GM03348 (cell line): ENCODE measurements around the gene MTHFD2.
A peak's percentile ranks its signal among the peaks of the same experiment; 100 is the strongest.
"Not testable (repeated sequence)": the region's sequence is repeated elsewhere in the genome, so short reads cannot be mapped to it uniquely, and the experiment has no call there.

Source experiments
- DNase-seq: peaks from one replicate; pipeline ENCODE4 v3.0.0; 2012; ENCODE audit warnings: low spot score

MTHFD2 gene

GRCh38 chr2:74229865-74230264 is 31.4 kb downstream of the MTHFD2 start:
- not testable (repeated sequence) for DNase-seq

- DNase-seq, result no peak
These were observed 34.0 kb downstream of the MTHFD2 start for GRCh38 chr2:74232426-74232825.

GRCh38 chr2:74233648-74234047 is 35.2 kb downstream of the MTHFD2 start:
- DNase-seq, result no peak

GRCh38 chr2:74235041-74235440 is 36.6 kb downstream of the MTHFD2 start:
- no peak for DNase-seq

GRCh38 chr2:74238879-74239278 is 40.5 kb downstream of the MTHFD2 start:
- no peak for DNase-seq

DNA sequence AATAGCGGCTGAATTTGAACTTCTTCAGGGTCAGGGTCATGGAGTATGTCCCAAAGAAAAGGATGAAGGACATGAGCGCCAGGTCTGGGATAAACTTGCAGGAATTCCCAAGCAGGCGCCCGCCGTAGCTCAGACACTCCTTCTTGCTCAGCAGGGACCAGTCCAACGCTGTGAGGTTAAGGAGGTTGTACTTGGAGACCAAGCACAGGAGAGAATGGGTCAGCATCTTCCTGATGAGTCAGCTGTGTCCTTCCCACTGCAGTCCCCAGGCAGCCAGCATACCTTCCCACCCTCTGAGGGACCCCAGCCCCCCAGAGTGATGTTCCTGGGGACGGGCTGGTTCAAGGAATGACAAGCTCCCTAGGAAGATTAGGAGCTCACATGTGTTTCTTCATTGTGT is 40.9 kb downstream of the MTHFD2 start:
- DNase-seq, result no peak

- DNase-seq, result no peak
These were observed 44.1 kb downstream of the MTHFD2 start for GRCh38 chr2:74242354-74243071.

DNA sequence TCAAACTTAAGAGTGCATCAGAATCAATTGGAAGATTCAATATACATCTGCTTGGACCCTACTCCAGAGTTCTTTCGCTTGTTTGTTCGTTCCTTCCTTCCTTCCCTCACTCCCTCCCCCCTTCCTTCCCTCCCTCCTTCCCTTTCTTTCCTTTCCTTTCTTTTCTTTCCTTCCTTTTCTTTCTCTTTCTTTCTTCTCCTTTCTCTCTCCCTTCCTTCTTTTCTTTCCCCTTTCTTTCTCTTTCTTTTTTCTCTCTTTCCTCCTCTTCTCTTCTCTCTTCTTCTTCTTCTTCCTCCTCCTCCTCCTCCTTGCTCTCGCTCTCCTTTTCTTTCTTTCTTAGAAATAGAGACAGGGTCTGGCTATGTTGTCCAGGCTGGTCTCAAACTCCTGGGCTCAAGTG is 45.9 kb downstream of the MTHFD2 start:
- no peak for DNase-seq

GRCh38 chr2:74246496-74247195 is 48.2 kb downstream of the MTHFD2 start:
- no peak for DNase-seq

GRCh38 chr2:74249406-74250122 is 51.1 kb downstream of the MTHFD2 start:
- no peak for DNase-seq

DNA sequence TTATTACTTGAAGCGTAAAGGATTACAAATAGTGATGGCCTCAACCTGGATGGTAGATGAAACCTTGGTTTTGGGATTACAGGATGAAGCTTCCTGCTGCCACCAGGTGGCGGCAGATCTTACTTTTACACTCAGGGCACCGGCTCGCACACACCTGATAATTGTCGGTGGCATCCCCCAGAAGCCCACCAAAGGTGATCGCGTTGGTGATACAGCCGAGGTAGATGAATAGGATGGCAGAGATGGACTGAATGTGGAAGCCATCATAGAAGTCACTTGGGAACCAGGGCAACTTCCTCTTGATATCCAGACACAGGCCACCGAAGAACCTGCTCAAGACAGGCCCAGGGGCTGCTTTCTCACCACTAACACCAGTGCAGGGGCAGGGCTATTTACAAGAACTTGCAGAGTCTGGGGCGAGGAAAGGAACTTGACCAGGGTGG is 51.8 kb downstream of the MTHFD2 start:
- peak; percentile 83 for DNase-seq

DNA sequence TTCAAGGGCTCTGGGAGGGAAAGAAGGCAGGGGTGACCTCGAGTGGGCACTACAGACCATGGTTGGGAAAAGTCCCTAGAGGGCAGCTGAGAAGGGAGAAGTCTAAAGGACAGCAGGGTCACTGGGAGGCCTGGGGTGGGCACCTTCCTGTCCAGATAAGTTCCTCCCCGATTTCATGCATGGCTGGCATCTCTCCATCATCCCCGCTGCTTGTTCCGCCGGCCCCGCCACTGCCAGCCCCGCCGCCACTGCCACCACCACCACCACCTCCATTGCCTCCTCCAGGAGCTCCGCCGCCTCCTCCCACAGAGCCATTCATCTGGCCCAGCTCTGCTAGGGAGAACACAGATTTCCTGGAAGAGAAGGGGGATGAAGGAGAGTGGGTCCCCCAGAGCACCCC is 53.6 kb downstream of the MTHFD2 start:
- DNase-seq, result no peak

DNA sequence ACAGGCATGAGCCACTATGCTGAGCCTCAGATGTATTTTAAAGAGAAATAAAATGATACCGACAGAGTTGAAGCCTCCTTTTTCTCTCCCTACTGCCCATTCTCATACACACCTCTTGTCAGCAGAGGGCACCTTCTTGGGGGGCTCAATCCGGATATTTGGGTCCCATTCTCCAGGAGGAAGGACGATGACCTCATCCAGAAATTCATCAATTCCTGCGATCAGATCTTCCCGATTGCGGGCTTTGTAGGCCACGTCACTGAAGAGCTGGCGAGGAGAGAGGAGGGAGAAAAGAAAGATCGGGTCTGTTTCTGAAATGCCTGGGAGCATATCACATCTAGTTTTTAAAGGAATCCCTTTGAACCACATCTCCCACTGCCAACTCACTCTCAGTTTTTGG is 54.4 kb downstream of the MTHFD2 start:
- DNase-seq, result no peak

- no peak for DNase-seq
These were observed 55.0 kb downstream of the MTHFD2 start for GRCh38 chr2:74253306-74253970.

GRCh38 chr2:74253971-74254310 is 55.5 kb downstream of the MTHFD2 start:
- DNase-seq, result peak; percentile 27

DNA sequence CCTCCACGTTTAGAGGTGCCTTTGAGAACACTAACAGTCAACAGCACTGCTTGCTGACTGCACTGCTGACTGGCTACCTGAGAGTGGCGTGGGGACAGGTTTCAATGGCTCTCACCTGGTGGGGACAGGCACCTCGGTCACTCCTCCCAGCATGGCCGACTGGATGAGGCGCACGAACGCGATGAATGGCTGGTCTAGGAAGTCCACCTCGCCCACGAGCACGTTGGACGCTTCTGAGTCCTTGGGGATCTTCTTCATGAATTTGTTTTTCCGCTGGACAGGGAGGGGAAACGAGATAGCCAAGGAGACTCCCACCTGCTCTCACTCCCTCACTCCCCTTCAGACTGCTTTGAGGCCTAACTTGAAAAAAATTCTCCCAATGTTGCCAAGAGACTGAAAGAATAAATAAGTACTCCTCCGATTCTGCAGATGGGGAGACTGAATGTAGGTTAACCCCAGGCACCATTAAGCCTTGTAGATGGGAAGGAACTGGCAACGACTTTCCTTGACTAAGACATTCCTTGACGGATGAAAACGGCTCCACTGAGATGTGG is 57.3 kb downstream of the MTHFD2 start:
- DNase-seq, result no peak

DNA sequence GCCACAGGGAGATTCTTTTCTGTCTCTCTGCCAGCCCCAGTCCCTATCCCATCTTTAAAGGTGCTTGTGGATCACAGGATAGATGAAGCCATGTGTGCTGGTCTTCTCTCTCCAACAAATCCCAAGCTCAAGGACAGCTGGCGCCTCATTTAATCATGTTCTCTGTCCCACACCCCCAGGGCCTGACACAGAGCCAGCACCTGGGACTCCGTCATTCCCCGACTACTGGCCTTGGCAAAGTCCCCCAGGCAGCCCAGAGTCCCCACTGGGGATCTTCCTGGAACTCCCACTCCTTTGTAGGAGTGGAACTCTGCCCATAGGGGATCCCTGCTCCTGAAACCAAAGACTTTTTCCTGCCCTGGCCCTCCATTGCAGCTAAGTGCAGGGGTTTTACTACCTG is 60.8 kb downstream of the MTHFD2 start:
- DNase-seq, result no peak

DNA sequence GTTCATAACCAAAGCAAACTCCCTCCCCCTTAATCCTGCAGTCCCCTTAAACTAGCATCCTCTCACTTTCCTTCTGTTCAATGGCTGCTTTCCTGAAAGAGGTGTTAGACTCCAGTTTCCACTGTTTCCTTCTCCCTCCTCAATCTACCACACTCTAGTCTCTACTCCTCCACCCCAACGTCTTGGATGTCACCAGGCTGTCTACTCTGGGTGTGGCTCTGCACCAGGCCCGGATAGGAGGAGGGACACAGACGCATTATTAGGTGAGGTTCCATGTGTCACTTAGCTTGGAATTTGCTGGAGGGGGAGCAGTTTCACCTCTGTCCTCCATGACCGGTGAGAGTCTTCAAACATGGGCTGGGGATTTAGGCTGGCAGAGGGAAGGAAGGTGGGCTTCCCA is 61.3 kb downstream of the MTHFD2 start:
- DNase-seq, result no peak

GRCh38 chr2:74260495-74260894 is 62.1 kb downstream of the MTHFD2 start:
- DNase-seq, result no peak

- peak; percentile 55 for DNase-seq
These were observed 62.9 kb downstream of the MTHFD2 start for GRCh38 chr2:74261204-74261864.

- no peak for DNase-seq
These were observed 64.3 kb downstream of the MTHFD2 start for GRCh38 chr2:74262681-74263080.

GRCh38 chr2:74264281-74264680 is 65.9 kb downstream of the MTHFD2 start:
- DNase-seq, result no peak
